Daoy (cell line): ENCODE data around the gene CCDC85A. TPM values are rescaled to one million over a fixed set of nuclear protein-coding genes. Genes with fewer than 3 reads are reported as not detected.

Experiments used
- DNase-seq: peaks from one replicate; pipeline ENCODE4 v3.0.0-alpha.2; 2015; ENCODE audit warnings: low read depth
- total RNA-seq: library from RNA; depleted of rRNA; stranded (reverse); fragments of >200 nt; shearing (Covaris generic); gene quantifications from 2 replicates; pipeline ENCODE4 v1.2.3, GENCODE V29; 2014

The CCDC85A gene
- total RNA-seq, 1 experiment from 2014 or later = 0.74 TPM

- no peak for DNase-seq
Observed at GRCh38 chr2:56239030-56239429, 55.2 kb downstream of the CCDC85A start.

- peak; percentile 26 for DNase-seq
Observed at GRCh38 chr2:56239437-56239836, 55.6 kb downstream of the CCDC85A start.

- DNase-seq = no peak
Observed at GRCh38 chr2:56240210-56240609, 56.4 kb downstream of the CCDC85A start.

GRCh38 chr2:56244506-56244905, 60.7 kb downstream of the CCDC85A start:
- DNase-seq = no peak

GRCh38 chr2:56244911-56245530, 61.2 kb downstream of the CCDC85A start:
- DNase-seq = peak; percentile 22

GRCh38 chr2:56248965-56249742, 65.4 kb downstream of the CCDC85A start:
- peak; percentile 9 for DNase-seq

- DNase-seq = no peak
Observed at GRCh38 chr2:56250153-56250729, 66.5 kb downstream of the CCDC85A start.

- DNase-seq = no peak
Observed at GRCh38 chr2:56260415-56260814, 76.6 kb downstream of the CCDC85A start.

GRCh38 chr2:56262241-56262640, 78.5 kb downstream of the CCDC85A start:
- no peak for DNase-seq

- no peak for DNase-seq
Observed at GRCh38 chr2:56263876-56264275, 80.1 kb downstream of the CCDC85A start.

GRCh38 chr2:56266761-56267414, 83.1 kb downstream of the CCDC85A start:
- DNase-seq = no peak

- DNase-seq = no peak
Observed at GRCh38 chr2:56267415-56267788, 83.6 kb downstream of the CCDC85A start.

GRCh38 chr2:56268856-56269255, 85.1 kb downstream of the CCDC85A start:
- DNase-seq = no peak

GRCh38 chr2:56271275-56271674, 87.5 kb downstream of the CCDC85A start:
- DNase-seq = no peak

GRCh38 chr2:56285224-56285623, 101.4 kb downstream of the CCDC85A start:
- DNase-seq = no peak

- no peak for DNase-seq
Observed at GRCh38 chr2:56286936-56287335, 103.1 kb downstream of the CCDC85A start.

- no peak for DNase-seq
Observed at GRCh38 chr2:56287508-56287907, 103.7 kb downstream of the CCDC85A start.

- peak; percentile 43 for DNase-seq
Observed at GRCh38 chr2:56287974-56288373, 104.2 kb downstream of the CCDC85A start.

GRCh38 chr2:56288838-56289580, 105.2 kb downstream of the CCDC85A start:
- no peak for DNase-seq

- no peak for DNase-seq
Observed at GRCh38 chr2:56291711-56292110, 107.9 kb downstream of the CCDC85A start.

GRCh38 chr2:56292951-56293350, 109.2 kb downstream of the CCDC85A start:
- no peak for DNase-seq

- DNase-seq = no peak
Observed at GRCh38 chr2:56295666-56296065, 111.9 kb downstream of the CCDC85A start.
